DMS153 treated with DMSO at 0.1 percent for 48 hours (cell line): ENCODE results near the gene CISTR.

Experiments used
- DNase-seq: peaks from one replicate; lab custom pipeline; 2025; ENCODE audit not compliant: unreplicated experiment; lab: John Stamatoyannopoulos, UW

Gene CISTR

DNA sequence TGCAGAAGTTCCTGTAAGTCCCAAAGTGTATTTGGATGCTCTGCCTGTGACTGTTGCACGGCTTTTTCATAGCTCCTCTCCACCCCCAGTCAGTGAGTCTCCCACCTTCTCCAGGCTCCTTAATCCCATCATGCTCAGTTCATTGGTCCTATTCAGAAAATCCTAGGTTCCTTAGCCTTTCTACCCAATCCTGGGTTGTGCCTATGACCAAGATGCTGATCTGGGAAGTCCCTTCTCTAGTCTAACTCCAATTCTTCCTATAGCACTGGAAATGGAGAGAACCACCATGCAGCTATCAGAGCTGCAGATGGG is 7.7 kb downstream of the CISTR start:
- no peak for DNase-seq

DNA sequence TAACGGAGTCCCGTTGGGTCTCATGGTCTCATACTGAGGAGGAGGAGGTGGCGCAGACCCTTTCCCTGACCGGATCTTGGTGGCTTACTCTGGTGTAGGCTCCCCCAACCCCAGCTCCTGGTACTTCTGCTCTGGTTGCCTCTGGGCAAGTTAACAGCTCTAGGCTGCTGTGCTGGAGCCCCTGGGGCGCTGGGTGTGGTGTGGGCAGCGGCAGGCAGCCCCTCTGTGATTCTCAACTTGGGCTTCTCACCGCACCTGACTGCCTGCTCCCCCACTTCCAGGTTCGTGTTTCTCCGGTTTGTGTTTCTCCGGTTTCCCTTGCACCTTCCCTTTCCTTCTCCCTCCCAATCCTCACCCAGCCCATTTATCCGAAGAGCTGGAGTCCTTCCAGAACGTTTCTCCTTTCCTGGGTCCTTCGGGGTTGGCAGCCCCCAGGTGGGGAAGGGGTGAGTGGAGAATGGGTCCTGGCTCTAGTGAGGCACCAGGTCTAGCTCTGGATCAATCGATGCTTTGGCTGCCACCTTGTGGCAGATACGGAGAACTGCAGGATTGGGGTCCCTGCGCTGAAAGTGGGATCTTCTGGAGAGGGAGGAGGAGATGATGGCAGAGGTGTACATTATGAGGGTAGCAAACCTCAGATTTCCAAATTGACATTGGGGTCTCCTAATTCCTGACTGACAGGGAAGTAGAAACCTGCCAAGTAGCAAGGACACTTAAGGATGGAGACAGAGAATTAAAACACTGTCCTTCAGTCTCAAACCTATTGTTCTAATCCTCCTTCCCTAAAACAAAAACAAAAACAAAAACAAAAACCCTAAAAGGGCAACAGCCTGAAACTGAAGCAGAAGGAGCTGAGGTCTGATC is 8.3 kb downstream of the CISTR start:
- peak; percentile 53 for DNase-seq

DNA sequence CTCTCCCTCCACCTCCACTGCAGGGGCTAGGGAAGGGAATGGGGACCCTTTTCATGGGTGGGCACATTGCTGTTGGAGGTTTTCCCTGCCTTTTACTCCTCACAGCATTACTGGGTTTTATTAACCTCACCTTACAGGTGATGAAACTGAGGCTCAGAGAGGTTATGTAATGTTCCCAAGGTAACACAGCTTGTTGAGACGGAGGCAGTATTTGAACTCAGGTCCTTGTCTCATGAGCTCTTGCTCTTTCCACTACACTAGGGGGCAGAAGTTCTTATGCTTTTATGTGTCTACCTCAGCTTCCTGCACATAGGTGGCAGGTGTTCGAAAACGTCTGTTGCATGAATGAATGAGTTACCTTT is 11.7 kb downstream of the CISTR start:
- no peak for DNase-seq

DNA sequence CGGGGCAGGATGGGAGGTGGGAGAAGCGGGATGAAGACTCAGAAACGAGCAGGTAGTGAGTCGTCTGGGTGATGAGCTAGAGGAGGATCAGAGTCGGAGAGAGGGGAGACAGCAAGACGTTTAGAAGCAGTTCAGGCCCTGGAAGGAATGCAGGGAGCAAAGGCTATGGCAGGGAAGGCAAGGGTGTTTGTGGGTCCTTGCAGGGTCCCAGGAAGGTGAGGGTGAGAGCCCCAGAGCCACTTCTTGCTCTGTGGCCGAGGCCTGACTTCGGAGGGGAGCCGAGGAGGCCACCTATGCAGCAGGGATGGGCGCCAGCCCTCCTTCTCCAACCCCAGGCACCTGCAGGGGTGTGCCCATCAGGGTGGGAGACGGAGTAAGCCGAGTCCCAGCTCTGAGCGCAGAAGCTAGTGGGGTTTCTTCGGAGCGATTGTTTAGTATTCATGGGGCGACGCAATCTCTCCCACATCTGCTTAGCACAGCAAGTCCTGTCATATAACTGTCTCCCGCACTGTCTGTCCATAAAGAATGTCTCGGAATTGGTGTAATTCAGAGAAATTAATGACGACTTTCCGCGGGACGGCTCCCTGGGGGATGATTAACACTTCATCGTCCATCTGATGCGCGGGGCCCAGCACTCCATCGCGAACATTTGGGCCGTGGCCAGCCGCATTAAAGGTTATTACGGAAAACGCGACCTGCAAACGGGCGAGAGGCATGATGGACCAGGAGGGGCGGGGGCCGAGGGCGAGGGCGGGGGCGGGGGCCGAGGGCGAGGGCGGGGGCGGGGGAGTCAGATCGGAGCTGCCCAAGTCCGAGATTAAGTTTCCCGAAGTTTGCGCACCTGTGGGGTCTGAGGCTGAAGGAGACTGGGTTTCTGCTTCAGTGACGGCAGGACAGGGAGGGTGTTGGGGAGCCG is 12.3 kb downstream of the CISTR start:
- no peak for DNase-seq

DNA sequence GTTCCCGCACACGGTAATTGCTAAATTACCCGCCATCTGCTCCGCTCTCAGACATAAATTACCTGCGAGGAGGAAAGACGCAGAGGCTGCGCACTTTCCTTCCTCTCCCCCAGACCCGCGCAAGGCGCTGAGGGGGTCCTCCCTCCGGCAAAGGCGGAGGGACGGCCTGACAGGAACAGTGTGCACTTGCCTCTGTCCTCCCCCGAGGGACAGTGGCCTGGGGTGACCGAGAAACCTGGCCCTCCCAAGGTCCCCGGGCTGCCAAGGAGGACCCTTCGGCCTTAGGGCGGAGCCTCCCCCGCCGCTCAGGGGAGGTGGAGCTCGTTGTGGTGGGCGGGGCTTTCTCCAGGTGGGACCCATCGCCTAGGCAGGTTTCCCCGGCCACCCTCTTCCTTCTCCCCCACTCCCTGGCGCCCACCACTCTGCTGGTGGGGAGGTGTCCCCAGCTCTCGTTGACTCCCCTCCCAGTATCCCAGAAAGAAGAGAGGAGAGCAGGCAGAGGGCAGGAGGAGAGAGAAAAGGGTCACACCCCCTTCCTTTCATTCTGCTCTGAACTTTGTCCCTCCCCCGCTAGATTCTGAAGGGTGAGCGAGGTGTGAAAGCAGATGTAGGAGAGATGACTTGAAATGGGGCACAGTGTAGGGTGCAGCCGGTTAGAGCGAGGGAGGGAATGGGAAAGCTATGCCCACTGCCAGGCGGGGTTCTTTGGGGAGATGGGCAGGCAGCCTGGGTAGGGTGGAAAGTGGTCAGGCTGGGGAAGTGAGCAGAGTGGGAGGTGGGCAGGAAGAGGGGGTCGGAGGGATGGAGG is 13.2 kb downstream of the CISTR start:
- DNase-seq = no peak

DNA sequence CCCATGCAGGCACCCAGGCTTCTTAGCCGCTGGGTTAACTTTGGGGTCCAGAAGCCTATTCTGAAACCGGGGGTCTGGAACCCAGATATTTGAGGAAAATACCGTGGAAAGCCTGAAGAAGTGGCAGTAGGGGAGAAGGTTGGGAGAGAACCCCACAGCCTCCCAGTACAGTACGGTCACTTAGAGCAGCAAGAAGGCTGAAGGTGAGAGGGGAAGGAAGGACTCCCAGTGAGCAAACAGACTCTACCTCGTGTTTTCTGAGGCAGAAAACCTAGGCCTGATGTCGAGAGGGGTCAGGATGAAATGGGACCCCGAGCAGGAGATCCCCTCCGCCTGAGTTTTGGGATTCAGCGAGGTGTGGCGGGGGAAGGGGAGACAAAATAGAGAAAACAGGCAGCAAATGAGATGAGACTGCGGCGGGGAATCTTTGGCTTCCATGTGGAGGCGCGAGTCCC is 13.8 kb downstream of the CISTR start:
- DNase-seq = no peak

DNA sequence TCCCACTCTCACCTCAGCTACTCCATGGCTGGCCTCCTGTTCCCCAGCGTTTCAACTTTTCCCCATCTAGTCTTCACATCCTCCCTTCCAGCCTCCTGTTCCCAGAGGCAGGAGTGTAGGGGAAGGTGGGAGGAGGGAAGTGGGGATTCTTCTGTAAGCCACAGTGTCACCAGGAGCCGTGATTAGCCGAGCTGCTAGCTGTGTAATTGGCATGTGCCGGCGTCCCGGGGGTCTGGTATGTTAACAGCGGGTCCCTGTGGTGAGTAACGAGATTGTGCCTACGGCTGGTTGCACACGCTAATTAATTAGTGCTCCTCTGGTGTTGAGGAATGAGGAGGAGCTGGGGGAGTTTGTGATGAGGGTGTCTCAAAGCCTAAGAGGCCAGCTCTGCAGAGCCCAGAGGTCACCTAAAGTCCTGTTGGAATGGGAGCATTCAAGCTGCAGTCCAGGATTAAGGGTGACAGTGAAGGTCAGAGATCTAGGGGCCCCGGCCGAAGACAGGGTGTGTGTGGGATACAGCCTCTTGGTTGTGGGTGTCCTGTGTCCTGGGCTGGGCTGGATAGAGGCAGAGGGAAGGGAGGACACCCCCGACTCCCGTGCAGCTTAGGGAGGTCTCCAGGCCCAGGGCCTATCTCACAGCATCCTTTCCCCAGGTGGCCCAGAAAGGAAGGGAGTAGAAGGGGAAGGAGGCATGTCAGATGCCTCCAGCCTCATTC is 14.5 kb downstream of the CISTR start:
- DNase-seq = no peak

DNA sequence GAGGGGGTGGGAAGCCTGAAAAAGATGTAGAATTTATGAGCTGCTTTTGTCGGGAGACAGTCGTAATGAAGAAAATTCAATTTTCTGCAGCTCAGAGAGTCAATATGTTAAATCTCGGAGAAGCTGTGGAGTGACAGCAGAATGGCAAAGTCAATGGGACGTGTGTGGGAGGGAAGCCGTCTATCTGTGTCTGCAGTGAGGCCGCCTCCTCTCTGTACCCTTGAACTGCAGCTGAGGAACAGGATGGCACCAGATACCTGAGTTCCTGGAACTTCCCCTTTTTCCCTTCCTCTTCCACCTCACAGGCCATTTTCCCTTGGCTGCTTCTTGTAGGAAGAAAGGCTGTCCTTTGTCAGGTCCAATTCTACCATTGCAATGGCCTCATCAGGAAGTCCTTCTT is 15.2 kb downstream of the CISTR start:
- DNase-seq = no peak

DNA sequence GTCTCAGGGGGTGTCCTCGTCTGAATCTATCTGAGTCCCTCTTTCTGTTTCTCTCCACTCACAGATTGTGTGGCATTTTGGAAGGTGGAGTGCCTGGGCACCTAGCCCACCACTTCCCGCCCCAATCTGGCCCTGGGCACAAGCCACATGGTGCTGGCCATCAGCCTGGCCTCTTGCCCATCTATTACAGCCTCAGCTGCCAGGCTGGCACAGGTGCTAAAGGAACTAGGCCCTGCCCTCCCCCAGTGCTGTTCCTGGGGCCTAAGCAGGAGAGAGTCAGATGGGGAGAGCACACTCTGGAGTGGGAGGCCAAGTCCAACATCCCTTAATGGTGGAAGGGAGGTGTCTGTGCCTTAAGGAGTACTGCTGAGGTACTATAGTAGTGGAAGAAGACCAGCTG is 16.2 kb downstream of the CISTR start:
- DNase-seq = no peak

DNA sequence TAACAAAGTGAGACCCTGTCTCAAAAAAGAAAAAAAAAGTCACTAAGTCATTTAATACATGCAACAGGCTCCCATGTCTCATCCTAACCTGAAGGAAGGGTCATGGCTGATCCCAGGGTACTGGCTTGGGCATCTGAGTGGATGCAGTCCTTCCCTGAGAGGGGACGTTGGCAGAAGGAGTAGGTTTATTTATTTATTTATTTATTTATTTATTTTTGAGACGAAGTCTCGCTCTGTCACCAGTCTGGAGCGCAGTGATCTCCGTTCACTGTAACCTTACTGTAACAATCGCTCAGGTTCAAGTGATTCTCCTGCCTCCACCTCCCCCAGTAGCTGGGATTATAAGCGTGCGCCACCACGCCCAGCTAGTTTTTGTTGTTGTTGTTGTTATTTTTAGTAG is 17.4 kb downstream of the CISTR start:
- no peak for DNase-seq

DNA sequence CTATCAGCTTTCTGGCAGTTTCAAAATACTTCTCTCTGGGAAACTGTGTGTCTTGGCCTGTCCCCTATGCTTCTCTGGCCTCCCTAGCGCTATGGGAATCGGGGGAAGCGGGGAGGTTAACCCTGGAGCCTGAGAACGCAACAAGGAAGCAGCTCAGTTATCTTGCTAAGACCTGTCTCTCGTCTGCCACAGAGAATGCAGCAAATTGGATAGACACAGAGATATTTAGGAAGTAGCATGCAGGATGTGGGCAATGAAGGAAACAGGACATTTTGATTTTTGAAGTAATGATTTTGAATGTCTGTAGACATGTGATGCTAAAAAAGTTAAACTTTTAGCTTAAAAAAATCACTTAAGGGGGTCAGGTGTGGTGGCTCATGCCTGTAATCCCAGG is 18.0 kb downstream of the CISTR start:
- no peak for DNase-seq

DNA sequence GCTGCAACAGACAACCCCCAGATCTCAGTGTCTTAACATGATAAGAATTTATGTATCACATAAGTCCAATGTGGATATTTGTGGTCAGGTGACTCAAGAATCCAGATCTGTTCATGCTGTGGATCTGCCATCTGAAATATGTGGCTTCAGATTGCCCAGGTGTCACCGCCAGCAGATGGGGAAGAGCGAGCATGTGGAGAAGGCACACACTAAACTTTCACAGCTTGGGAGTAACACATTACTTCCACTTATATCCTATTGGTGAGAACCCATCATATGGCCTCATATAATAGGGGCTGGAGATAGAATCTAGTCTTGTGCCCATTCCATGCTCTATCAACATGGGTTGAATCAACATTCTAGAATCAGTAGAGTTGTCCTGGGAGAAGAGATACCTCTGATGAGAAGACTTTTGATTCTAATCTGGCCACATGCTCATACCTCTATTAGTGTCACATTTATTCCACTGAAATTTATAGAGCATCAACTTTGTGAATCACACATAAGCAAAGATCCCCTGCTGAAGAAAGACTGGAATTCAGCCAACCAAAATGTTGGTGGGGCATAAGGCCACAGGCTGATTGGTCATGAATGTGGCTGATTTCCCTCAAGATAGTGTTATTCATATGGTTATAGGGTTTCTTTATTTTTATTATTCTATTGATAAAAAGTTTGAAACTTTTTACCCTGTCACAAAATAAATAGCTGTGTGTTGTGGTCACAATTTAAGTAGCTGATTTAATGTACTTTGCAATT is 18.6 kb downstream of the CISTR start:
- no peak for DNase-seq

DNA sequence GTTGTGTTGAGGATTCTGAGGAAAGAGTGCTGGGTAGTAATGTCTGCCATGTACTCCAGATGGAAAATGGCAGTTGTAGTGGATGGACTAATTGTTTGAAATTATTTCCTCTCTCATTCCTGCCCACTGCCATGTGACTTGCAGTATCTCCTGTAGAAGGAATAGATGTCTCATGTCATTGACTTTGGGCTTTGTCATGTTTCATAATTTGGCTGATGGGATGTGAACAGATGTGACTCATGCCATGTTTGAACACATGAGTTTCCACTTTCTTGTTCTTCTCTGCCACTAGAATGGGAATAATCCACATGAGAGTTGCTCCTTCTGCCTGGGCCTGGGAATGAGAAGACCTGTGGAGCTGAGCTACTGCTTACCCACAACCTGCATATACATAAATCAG is 22.1 kb downstream of the CISTR start:
- no peak for DNase-seq

DNA sequence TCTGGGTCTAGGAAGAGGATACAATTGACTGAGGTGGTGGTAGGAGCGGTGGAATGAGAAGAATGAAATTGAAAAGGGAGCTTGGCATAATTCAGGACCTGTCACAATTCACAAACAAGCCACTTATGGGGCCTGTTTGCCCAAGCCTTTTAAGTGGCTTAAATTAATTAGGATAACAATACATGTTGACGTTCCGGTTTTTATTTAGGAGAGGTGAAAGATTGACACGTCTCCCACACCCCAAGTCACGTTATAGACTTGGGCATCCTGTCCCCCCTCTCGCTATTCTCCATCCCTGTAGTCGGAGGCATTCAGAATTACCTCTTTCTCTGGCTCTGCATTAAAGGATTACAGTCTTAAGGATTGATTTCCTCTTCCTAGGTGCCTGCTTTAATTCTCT is 23.6 kb downstream of the CISTR start:
- no peak for DNase-seq

DNA sequence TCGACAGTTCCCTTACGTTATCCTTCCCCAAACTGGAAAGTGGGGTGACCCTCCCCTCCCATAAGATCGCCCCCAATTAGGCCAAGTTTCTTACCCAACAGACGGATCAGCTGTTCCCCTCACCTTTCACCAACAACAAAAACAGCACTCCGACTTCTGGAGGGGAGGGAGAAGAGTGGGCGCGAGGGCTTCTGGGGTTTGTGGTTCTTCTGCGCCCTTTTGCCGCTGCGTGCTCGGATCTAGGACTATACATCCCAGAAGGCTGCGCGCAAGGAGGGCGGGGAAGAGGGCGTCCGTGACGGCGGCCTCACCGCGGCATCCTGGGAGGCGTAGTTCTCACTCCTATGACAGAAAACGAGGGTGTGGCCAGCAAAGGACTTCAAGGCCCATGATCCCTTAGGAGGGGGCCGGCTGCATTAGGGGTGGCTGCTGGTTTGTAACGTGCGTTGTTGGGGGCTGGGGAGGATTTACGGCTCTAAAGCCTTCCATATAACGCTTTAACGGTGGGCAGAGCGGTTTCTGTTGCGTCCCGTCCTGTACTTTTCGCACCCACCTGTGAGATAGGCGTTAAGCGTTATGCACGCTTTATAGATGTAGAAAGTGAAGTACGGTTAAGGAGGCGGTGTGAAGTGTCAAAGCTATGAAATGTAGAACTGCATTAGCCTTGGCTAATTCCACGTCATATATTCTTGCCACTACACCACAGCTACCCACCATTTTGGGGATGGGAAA is 24.3 kb downstream of the CISTR start, which contains the start of gene CALCOCO1:
CALCOCO1 (minus strand) TSS at position 143 of the 732 bp plus-strand sequence. CDS start 2,210 bp downstream, outside the sequence.
- DNase-seq = peak; percentile 98

DNA sequence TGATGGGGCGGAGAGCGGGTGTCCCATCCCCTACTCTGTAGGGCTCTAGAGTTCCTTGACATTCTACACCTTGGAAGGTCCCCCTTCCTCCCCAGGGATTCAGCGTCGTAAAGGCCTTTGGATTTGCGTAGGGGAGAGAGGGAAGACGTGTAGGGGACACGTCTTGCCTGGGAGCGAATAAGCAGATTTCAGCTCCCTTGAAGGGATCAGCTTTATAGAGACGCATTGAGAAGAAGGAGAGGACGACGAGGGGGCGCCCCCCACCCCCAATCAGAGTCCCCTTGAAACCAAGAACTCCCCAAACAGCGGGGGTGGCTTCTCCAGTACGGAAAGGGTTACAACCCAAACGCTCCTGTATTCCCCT is 24.9 kb downstream of the CISTR start:
- DNase-seq = no peak

DNA sequence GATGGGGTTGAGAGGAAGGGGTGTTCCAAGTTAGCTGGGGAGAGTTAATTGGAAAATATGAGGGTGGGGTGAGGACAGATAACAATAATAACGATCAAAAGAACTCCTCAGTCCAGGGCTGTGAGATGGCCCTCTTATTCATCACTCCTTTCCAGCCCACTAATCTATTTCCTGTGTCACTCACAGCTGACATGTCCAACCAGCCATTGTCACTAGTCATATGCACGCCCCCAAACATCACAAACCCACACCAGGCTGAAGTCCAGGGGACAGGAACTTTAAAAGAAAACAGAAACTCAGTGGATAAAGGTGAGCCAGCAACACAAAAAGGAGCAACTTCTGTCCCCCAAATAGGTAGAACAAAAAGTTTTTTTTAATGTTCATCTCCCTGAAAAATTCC is 25.4 kb downstream of the CISTR start:
- DNase-seq = no peak

DNA sequence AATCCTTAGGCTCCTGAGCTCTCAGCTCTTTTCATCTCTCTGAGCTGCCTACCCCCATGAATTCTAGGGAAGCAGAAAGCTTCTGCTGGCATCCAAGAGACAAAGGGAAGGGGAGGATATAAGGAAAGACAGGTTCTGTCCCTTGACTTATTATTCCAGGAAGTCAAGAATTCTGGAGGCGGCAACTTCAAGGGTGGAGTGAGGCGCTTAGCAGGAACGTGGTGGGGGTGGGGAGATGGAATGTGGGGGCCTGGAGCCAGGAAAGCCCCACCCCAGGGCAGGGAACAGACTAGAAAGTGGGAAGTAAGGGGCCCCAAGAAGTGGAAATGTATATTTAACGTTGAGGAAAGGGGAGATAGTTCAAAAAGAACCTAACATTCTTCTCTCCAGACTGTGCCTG is 26.0 kb downstream of the CISTR start:
- DNase-seq = no peak

DNA sequence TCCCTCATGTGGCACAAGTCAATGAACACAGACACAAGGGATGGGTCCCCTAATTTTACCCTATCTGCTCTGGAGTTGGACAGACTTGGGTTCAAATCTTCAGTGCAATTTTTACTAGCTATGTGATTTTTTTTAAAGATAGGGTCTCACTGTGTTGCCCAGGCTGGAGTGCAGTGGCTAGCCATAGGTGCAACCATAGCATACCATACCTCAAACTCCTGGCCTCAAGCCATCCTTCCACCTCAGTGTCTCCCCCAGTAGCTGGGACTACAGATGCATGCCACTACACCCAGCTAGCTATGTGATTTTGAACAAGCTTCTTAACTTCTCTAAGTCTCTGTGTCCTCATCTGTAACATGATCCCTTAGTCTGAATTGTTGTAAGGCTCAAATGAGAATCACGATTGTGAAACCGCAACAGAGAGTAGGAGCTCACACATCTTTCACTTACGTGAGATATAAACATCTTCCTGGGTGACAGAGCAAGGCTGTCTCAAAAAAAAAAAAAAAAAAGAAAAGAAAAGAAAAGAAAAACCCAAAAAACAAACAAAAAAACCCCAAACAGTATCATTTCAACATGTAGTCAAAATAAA is 29.2 kb downstream of the CISTR start:
- DNase-seq = no peak
